GM12878 (cell line): ENCODE measurements around the gene ACADVL. TPM values are rescaled to one million over a fixed set of nuclear protein-coding genes. Genes with fewer than 3 reads are reported as not detected.
A peak's percentile ranks its signal among the peaks of the same experiment; 100 is the strongest.

ENCODE experiments used
- ATAC-seq: fragments of 200-7000 bp; cut with Tn5 transposase; 3 replicates; pipeline ENCODE4 v1.9.1; 2020; ENCODE audit warnings: mild to moderate bottlenecking, moderate library complexity
- BruUV-seq: library from RNA; stranded (reverse); fragments of 400-500 nt; replicated peaks from 2 replicates; lab custom pipeline; 2021; lab: Mats Ljungman, UMichigan
- CTCF ChIA-PET: fragments of 300-600 bp; sonication (Branson Sonifier 250); formaldehyde crosslinking; extraction: SDS; loops from one replicate; lab custom pipeline; 2021; ENCODE audit warnings: inconsistent platforms; lab: Yijun Ruan, JAX
- POLR2A ChIA-PET: fragments of 350-600 bp; formaldehyde crosslinking; extraction: SDS; loops from one replicate; lab custom pipeline; 2021; ENCODE audit warnings: inconsistent platforms; lab: Charles Lee
- RAD21 ChIA-PET: fragments of 300-600 bp; sonication (Branson Sonifier 250); formaldehyde crosslinking; loops from one replicate; lab custom pipeline; 2023; ENCODE audit warnings: antibody characterized with exemption; ENCODE audit not compliant: unreplicated experiment; lab: Charles Lee
- SMC1A ChIA-PET: fragments of 300-600 bp; sonication (Branson Sonifier 250); formaldehyde crosslinking; loops from one replicate; lab custom pipeline; 2023; ENCODE audit not compliant: unreplicated experiment, uncharacterized antibody; lab: Charles Lee
- DNase-seq: peaks from one replicate; pipeline ENCODE4 v3.0.0-alpha.2; 2011; ENCODE audit warnings: low read depth, low spot score
- FAIRE-seq: peaks from 3 replicates; lab custom pipeline; 2011; peaks lifted over from hg19 to GRCh38; lab: Jason Lieb, UNC
- H2AFZ ChIP-seq: 2 replicates; pipeline ENCODE4 v1.6.0; 2011; ENCODE audit warnings: low read depth, low read length, control low read depth; ENCODE audit not compliant: control insufficient read depth
- H3K27ac ChIP-seq: 2 replicates; pipeline ENCODE4 v1.5.1; 2011; ENCODE audit warnings: control low read depth; ENCODE audit not compliant: control insufficient read depth, insufficient read depth
- H3K27me3 ChIP-seq, 2 experiments: replicated peaks in 1 of 2; 2 replicates each; pipeline versions ENCODE4 v1.6.0 to v1.6.1; 2011; ENCODE audit warnings: low read length in 1 of 2; ENCODE audit not compliant: control insufficient read depth in 2 of 2, insufficient read depth in 2 of 2
- H3K36me3 ChIP-seq, 2 experiments: 2 replicates each; pipeline ENCODE4 v1.5.1; 2011; ENCODE audit warnings: low read length in 1 of 2; ENCODE audit not compliant: control insufficient read depth in 2 of 2, insufficient read depth in 2 of 2
- H3K4me1 ChIP-seq: 2 replicates; pipeline ENCODE4 v1.6.1; 2011; ENCODE audit warnings: mild to moderate bottlenecking, low read length, moderate library complexity, mixed read lengths; ENCODE audit not compliant: control insufficient read depth, insufficient read depth
- H3K4me2 ChIP-seq: 2 replicates; pipeline ENCODE4 v1.6.0; 2011; ENCODE audit warnings: control low read depth; ENCODE audit not compliant: control insufficient read depth, insufficient read depth
- H3K4me3 ChIP-seq: fragments of 200-600 bp; sonication (generic); 2 replicates; pipeline ENCODE4 v1.5.1; 2016
- H3K79me2 ChIP-seq: 2 replicates; pipeline ENCODE4 v1.6.0; 2011; ENCODE audit warnings: low read length; ENCODE audit not compliant: control insufficient read depth, insufficient read depth
- H3K9ac ChIP-seq: 2 replicates; pipeline ENCODE4 v1.8.0; 2011; ENCODE audit warnings: low read length, control low read depth, mixed read lengths; ENCODE audit not compliant: control insufficient read depth, insufficient read depth
- H3K9me3 ChIP-seq: replicated peaks from 3 replicates; pipeline ENCODE4 v1.5.1; 2011; ENCODE audit warnings: mild to moderate bottlenecking, low read length; ENCODE audit not compliant: control insufficient read depth, insufficient read depth
- H4K20me1 ChIP-seq: 2 replicates; pipeline ENCODE4 v1.6.0; 2011; ENCODE audit not compliant: control insufficient read depth, insufficient read depth
- JUND ChIP-seq: IDR thresholded peaks from 2 replicates; pipeline ENCODE4 v1.6.1; 2012; ENCODE audit warnings: low read depth, mild to moderate bottlenecking, low read length, improper control_type of control experiment, moderate library complexity
- MEF2A ChIP-seq: IDR thresholded peaks from 2 replicates; pipeline ENCODE4 v1.6.1; 2011; ENCODE audit warnings: low read depth, mild to moderate bottlenecking, low read length, moderate library complexity; ENCODE audit not compliant: insufficient read depth
- POLR2A ChIP-seq: IDR thresholded peaks from 2 replicates; pipeline ENCODE4 v1.6.1; 2011; ENCODE audit warnings: low read depth, mild to moderate bottlenecking, low read length
- RAD51 ChIP-seq: fragments of 450-650 bp; IDR thresholded peaks from 2 replicates; pipeline ENCODE4 v1.6.1; 2016; ENCODE audit warnings: moderate library complexity, mild to moderate bottlenecking, inconsistent platforms
- SRF ChIP-seq, 2 experiments: IDR thresholded peaks; 2 replicates each; pipeline ENCODE4 v1.6.1; 2011; ENCODE audit warnings: low read depth in 2 of 2, low read length in 2 of 2, mild to moderate bottlenecking in 1 of 2, moderate library complexity in 1 of 2
- TCF12 ChIP-seq: IDR thresholded peaks from 2 replicates; pipeline ENCODE4 v1.6.1; 2011; ENCODE audit warnings: low read depth, mild to moderate bottlenecking, low read length
- WRNIP1 ChIP-seq: IDR thresholded peaks from 2 replicates; pipeline ENCODE4 v1.6.1; 2011; ENCODE audit warnings: low read depth, low read length, improper control_type of control experiment, borderline replicate concordance
- YBX1 ChIP-seq: fragments of 450-650 bp; IDR thresholded peaks from 2 replicates; pipeline ENCODE4 v1.6.1; 2016; ENCODE audit warnings: antibody characterized with exemption
- YY1 ChIP-seq: IDR thresholded peaks from 2 replicates; pipeline ENCODE4 v1.6.1; 2011; ENCODE audit warnings: low read depth, mild to moderate bottlenecking, low read length
- WGBS: methylation state at CpG from one replicate; pipeline ENCODE4 v1.1.6; 2016; ENCODE audit warnings: low lambda C conversion rate; ENCODE audit not compliant: insufficient replicate concordance, insufficient coverage; ENCODE audit errors: missing lambda C conversion rate; 5-methylcytosine and 5-hydroxymethylcytosine counted together
- in situ Hi-C: fragments of 300-500 bp; cut with MboI; formaldehyde crosslinking; loops from 9 replicates; pipeline ENCODE4 v1.14.3; 2018; ENCODE audit warnings: mixed read lengths
- intact Hi-C: fragments of 100-400 bp; cut with micrococcal nuclease; formaldehyde crosslinking; loops from one replicate; pipeline ENCODE4 v1.14.2; 2022; ENCODE audit not compliant: unreplicated experiment
- polyA plus RNA-seq, 11 experiments: library from polyadenylated mRNA; depleted of rRNA in 4 of 11; unstranded in 6 of 11; stranded (reverse) in 5 of 11; fragments of >200 nt; fragmentation: Nextera tagmentation in 4 of 11; fragmentation: Illumina TruSeq in 1 of 11; extraction: Ambion mirVana in 4 of 11; extraction: Trizol in 1 of 11; gene quantifications; 1 replicate in 1 of 11; 2 replicates in 10 of 11; pipeline versions ENCODE4 v1.2.1 to v1.2.3, GENCODE V29; 2011 to 2016; ENCODE audit warnings: inconsistent platforms in 2 of 11, missing spikeins in 2 of 11, low read depth in 1 of 11
- total RNA-seq, 4 experiments: library from RNA; depleted of rRNA in 3 of 4; stranded (reverse); fragments of >200 nt in 3 of 4; fragmentation: Illumina TruSeq in 1 of 4; extraction: Trizol in 1 of 4; gene quantifications; 2 replicates each; pipeline versions ENCODE4 v1.2.1 to v1.2.3, GENCODE V29; 2013 to 2021
- TF ChIP-seq, protein P1 (sequence below): fragments of 450-650 bp; IDR thresholded peaks from 2 replicates; pipeline ENCODE4 v1.6.1; 2016; ENCODE audit warnings: mild to moderate bottlenecking
- TF ChIP-seq, protein P2 (sequence below): fragments of 450-650 bp; IDR thresholded peaks from 2 replicates; pipeline ENCODE4 v1.6.1; 2017; ENCODE audit warnings: low read depth, mild to moderate bottlenecking, moderate library complexity
- TF ChIP-seq, protein P3 (sequence below): fragments of 450-650 bp; IDR thresholded peaks from 2 replicates; pipeline ENCODE4 v1.6.1; 2017; ENCODE audit warnings: mild to moderate bottlenecking, moderate library complexity
- TF ChIP-seq, protein P4 (sequence below): fragments of 450-650 bp; IDR thresholded peaks from 2 replicates; pipeline ENCODE4 v1.6.1; 2017; ENCODE audit warnings: borderline replicate concordance

The ACADVL gene
- total and polyA plus RNA-seq, 10 of the 15 experiments (the other 5 are each of a cell fraction or from before 2014, with no cell fraction given), result 25.4 to 232 (median 180) TPM

DNA sequence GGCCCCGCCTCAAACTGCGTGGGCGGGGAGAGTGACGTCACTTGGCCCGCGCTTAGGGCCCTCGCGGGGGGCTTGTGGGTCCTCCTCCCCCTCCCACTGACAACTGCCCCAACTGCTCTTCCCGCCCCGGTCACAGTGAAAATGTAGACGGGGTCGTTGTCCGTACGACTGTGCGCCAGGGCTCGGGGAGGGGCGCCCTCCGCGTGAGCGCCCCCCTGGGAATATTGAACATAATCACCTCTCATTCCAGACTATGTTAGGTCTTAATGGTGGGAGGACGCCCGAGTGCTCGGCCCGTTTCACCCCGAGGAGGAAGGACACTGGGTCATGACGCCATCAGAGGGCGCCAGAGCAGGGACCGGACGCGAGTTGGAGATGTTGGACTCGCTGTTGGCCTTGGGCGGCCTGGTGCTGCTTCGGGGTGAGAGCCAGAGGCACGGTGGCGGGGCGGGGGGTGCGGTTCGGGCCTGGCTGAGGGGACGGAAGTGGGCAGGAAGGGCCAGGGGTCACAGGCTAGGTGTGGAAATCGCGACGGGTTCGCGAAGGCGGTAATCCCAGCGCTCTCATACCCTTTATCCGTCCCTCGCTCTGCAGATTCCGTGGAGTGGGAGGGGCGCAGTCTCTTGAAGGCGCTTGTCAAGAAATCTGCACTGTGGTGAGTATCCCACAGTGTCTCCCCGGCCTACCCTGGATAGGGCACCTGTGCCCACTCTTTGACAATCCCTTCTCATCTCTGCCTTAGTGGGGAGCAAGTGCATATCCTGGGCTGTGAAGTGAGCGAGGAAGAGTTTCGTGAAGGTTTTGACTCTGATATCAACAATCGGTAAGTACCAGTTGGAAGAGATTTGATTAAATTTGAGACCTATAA is 32.7 kb downstream of the ACADVL start, which contains the start of gene ELP5:
Gene ELP5, plus strand, starts transcription at position 40 of the 868 bp plus-strand sequence. Its CDS starts 336 bp downstream, at position 376.
- Histone ChIP-seq H3K4me3 (peak within 1 kb of the TSS; percentile 90), H3K9me3 (no peaks in the 10 kb centered on the region), H3K27me3 (no peaks in the 10 kb centered on the region), H3K9ac (peak within 1 kb of the TSS; percentile 98), H2AFZ (peak within 1 kb of the TSS; percentile 87), H3K4me2 (peak within 1 kb of the TSS; percentile 89), H3K79me2 (peaks cover 50% of the 10 kb centered on the region), H3K27ac (peak within 1 kb of the TSS; percentile 99), H4K20me1 (no peaks in the 10 kb centered on the region), H3K4me1 (peaks cover 10% of the 10 kb centered on the region), H3K36me3 (peaks cover 2 to 10% of the 10 kb centered on the region in 2 experiments; a peak in 2 of 4 replicates)
- POLR2A ChIA-PET, result interaction anchor here (0.6 to 4.4 kb wide), 3 partner anchors 13 to 230 kb away, joined by 3 to 99 read pairs (median 29); partner anchors contain the start of genes ACADVL, DLG4, GABARAP and PHF23
- TSS peak; percentile 80 for BruUV-seq
- intact Hi-C loops, result loop anchor here (2.0 kb wide), 1 partner anchor 38 kb away; no protein-coding TSS in a partner anchor
- RAD21 ChIA-PET, result interaction anchor here (1.6 to 2.0 kb wide), 3 partner anchors 10 to 32 kb away, joined by 5 to 11 read pairs (median 11); partner anchors contain the start of genes ACADVL, DLG4 and GABARAP
- 2% methylated on average over 51 of the region's 55 CpGs for WGBS
- peak; percentile 82 for DNase-seq
- peak; percentile 76 for ATAC-seq
- in situ Hi-C loops, result no loop called here
- CTCF ChIA-PET, result no interaction called here
- no peak for FAIRE-seq
- SMC1A ChIA-PET, result interaction anchor here (3.6 kb wide), 1 partner anchor 11 kb away, joined by 26 read pairs; the partner anchor contains the start of genes GABARAP and PHF23
- TF ChIP-seq WRNIP1 (no peak), MEF2A (no peak), TCF12 (no peak), YBX1 (no peak), POLR2A (peak; percentile 98), JUND (peak; percentile 75; the same call in 1 of the 2 replicates), RAD51 (no peak), YY1 (peak; percentile 83), SRF (IDR thresholded peaks at IDR 0.05; ENCODE audit: low read depth in 2 of 2, low read length in 2 of 2) (peak in 1 of 2 experiments; percentile 84; a peak in 2 of 4 replicates)
- TF ChIP-seq, protein P1, sequence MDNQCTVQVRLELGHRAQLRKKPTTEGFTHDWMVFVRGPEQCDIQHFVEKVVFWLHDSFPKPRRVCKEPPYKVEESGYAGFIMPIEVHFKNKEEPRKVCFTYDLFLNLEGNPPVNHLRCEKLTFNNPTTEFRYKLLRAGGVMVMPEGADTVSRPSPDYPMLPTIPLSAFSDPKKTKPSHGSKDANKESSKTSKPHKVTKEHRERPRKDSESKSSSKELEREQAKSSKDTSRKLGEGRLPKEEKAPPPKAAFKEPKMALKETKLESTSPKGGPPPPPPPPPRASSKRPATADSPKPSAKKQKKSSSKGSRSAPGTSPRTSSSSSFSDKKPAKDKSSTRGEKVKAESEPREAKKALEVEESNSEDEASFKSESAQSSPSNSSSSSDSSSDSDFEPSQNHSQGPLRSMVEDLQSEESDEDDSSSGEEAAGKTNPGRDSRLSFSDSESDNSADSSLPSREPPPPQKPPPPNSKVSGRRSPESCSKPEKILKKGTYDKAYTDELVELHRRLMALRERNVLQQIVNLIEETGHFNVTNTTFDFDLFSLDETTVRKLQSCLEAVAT, result peak; percentile 79
- TF ChIP-seq, protein P2, sequence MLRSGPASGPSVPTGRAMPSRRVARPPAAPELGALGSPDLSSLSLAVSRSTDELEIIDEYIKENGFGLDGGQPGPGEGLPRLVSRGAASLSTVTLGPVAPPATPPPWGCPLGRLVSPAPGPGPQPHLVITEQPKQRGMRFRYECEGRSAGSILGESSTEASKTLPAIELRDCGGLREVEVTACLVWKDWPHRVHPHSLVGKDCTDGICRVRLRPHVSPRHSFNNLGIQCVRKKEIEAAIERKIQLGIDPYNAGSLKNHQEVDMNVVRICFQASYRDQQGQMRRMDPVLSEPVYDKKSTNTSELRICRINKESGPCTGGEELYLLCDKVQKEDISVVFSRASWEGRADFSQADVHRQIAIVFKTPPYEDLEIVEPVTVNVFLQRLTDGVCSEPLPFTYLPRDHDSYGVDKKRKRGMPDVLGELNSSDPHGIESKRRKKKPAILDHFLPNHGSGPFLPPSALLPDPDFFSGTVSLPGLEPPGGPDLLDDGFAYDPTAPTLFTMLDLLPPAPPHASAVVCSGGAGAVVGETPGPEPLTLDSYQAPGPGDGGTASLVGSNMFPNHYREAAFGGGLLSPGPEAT, result peak; percentile 29; the same call in 1 of the 2 replicates
- TF ChIP-seq, protein P3, sequence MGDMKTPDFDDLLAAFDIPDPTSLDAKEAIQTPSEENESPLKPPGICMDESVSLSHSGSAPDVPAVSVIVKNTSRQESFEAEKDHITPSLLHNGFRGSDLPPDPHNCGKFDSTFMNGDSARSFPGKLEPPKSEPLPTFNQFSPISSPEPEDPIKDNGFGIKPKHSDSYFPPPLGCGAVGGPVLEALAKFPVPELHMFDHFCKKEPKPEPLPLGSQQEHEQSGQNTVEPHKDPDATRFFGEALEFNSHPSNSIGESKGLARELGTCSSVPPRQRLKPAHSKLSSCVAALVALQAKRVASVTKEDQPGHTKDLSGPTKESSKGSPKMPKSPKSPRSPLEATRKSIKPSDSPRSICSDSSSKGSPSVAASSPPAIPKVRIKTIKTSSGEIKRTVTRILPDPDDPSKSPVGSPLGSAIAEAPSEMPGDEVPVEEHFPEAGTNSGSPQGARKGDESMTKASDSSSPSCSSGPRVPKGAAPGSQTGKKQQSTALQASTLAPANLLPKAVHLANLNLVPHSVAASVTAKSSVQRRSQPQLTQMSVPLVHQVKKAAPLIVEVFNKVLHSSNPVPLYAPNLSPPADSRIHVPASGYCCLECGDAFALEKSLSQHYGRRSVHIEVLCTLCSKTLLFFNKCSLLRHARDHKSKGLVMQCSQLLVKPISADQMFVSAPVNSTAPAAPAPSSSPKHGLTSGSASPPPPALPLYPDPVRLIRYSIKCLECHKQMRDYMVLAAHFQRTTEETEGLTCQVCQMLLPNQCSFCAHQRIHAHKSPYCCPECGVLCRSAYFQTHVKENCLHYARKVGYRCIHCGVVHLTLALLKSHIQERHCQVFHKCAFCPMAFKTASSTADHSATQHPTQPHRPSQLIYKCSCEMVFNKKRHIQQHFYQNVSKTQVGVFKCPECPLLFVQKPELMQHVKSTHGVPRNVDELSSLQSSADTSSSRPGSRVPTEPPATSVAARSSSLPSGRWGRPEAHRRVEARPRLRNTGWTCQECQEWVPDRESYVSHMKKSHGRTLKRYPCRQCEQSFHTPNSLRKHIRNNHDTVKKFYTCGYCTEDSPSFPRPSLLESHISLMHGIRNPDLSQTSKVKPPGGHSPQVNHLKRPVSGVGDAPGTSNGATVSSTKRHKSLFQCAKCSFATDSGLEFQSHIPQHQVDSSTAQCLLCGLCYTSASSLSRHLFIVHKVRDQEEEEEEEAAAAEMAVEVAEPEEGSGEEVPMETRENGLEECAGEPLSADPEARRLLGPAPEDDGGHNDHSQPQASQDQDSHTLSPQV, result no peak
- TF ChIP-seq, protein P4, sequence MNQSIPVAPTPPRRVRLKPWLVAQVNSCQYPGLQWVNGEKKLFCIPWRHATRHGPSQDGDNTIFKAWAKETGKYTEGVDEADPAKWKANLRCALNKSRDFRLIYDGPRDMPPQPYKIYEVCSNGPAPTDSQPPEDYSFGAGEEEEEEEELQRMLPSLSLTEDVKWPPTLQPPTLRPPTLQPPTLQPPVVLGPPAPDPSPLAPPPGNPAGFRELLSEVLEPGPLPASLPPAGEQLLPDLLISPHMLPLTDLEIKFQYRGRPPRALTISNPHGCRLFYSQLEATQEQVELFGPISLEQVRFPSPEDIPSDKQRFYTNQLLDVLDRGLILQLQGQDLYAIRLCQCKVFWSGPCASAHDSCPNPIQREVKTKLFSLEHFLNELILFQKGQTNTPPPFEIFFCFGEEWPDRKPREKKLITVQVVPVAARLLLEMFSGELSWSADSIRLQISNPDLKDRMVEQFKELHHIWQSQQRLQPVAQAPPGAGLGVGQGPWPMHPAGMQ, result no peak
